Kidney (tissue), 14 donors: Measurements from ENCODE around the gene ABCC9. TPM values are rescaled to one million over a fixed set of nuclear protein-coding genes. Genes with fewer than 3 reads are reported as not detected.
A peak's percentile ranks its signal among the peaks of the same experiment; 100 is the strongest.

Source experiments
- DNase-seq, 5 donors: peaks; one replicate each; pipeline ENCODE4 v3.0.0-alpha.2; 2013 to 2020
- FAIRE-seq: peaks from 2 replicates; lab custom pipeline; 2012; peaks lifted over from hg19 to GRCh38; lab: Jason Lieb, UNC
- H3K27ac ChIP-seq, 2 donors: one replicate each; pipeline ENCODE4 v1.7.0; 2013; ENCODE audit warnings: low read depth in 2 of 2, low read length in 2 of 2, inconsistent platforms in 1 of 2
- H3K27me3 ChIP-seq: one replicate; pipeline ENCODE4 v1.7.1; 2013; ENCODE audit warnings: low read length, inconsistent platforms; ENCODE audit not compliant: control insufficient read depth, insufficient read depth
- H3K36me3 ChIP-seq, 3 donors: one replicate each; pipeline versions ENCODE4 v1.7.0 to v1.7.1; 2013; ENCODE audit warnings: low read length in 3 of 3, control low read depth in 1 of 3, inconsistent platforms in 1 of 3; ENCODE audit not compliant: insufficient read depth in 3 of 3, control insufficient read depth in 2 of 3
- H3K4me1 ChIP-seq, 3 donors: one replicate each; pipeline versions ENCODE4 v1.7.0 to v1.7.1; 2013; ENCODE audit warnings: low read length in 3 of 3, inconsistent platforms in 1 of 3, low read depth in 1 of 3; ENCODE audit not compliant: control insufficient read depth in 2 of 3, insufficient read depth in 2 of 3
- H3K4me3 ChIP-seq, 3 donors: one replicate each; pipeline versions ENCODE4 v1.7.0 to v1.8.1; 2013; ENCODE audit warnings: low read length in 3 of 3, control low read depth in 1 of 3, inconsistent platforms in 1 of 3
- H3K9ac ChIP-seq, 3 donors: one replicate each; pipeline versions ENCODE4 v1.7.0 to v1.7.1; 2013; ENCODE audit warnings: low read length in 3 of 3, control low read depth in 1 of 3, inconsistent platforms in 1 of 3
- H3K9me3 ChIP-seq, 3 donors: one replicate each; pipeline versions ENCODE4 v1.7.0 to v1.7.1; 2013; ENCODE audit warnings: low read length in 3 of 3, control low read depth in 1 of 3, inconsistent platforms in 1 of 3; ENCODE audit not compliant: control insufficient read depth in 2 of 3, insufficient read depth in 1 of 3
- CTCF ChIP-seq: IDR thresholded peaks from 3 replicates; pipeline ENCODE4 v1.5.1; 2012; ENCODE audit warnings: mild to moderate bottlenecking, moderate library complexity, borderline replicate concordance; ENCODE audit not compliant: insufficient read depth; ENCODE audit errors: extremely low read depth
- intact Hi-C: fragments of 100-400 bp; cut with DNase I; formaldehyde crosslinking; loops from one replicate; pipeline ENCODE4 v1.11.1; 2022
- polyA plus RNA-seq: library from polyadenylated mRNA; stranded (reverse); fragments of 350-450 nt; fragmentation: Illumina TruSeq; extraction: RNeasy Lipid Tissue Mini Kit (QIAGEN cat#74804); gene quantifications from one replicate; pipeline ENCODE4 v1.2.3, GENCODE V29; 2014; ENCODE audit warnings: low read depth, low replicate concordance; ENCODE audit not compliant: insufficient read depth
- total RNA-seq: library from RNA; stranded (reverse); fragmentation: NEBNext Ultra II Directional; extraction: Animal tissue kit (Norgen Biotek cat#: 25700); gene quantifications from one replicate; pipeline ENCODE4 v1.2.1, GENCODE V29; 2021
- donor health status: control.
- donor health status: control.
- donor health status: control.
- donor health status: control.
- donor health status: control.
- donor health status: DM: yes; HTN: yes; CAD: no.
- donor health status: Normal renal cell carcinoma (clear cell type).

ABCC9 gene
- total and polyA plus RNA-seq, 2 donors from 2014 or later = 1.8 to 21.3 TPM

DNA sequence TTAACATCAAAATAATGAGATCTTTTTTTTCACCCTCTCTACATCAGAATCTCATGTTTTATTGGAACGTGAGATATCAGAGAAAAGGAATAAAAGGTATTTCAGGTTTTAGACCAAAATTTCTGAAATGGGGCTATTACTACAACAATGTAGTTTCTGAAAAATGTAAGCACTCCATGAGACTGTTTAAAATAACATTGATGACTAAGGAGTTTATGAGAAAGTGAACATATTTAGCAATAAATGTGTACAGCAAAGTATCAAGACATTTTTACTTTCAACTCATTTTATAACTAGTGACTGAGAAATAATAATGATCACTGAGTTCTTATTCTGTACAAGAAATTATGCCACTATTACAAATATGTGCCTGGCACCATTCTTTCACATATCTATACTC is 39.3 kb upstream of the ABCC9 start:
- no peak for TF ChIP-seq CTCF
- intact Hi-C loops = no loop called here
- no peak overlapping the region for H3K27ac ChIP-seq
- H3K36me3 ChIP-seq = no peaks in the 10 kb centered on the region
- no peak overlapping the region for H3K4me3 ChIP-seq
- H3K9me3 ChIP-seq = no peaks in the 10 kb centered on the region
- H3K9ac ChIP-seq = no peak overlapping the region
- FAIRE-seq (no peak), DNase-seq (no peak)
- H3K27me3 ChIP-seq = no peaks in the 10 kb centered on the region
- no peaks in the 10 kb centered on the region for H3K4me1 ChIP-seq

DNA sequence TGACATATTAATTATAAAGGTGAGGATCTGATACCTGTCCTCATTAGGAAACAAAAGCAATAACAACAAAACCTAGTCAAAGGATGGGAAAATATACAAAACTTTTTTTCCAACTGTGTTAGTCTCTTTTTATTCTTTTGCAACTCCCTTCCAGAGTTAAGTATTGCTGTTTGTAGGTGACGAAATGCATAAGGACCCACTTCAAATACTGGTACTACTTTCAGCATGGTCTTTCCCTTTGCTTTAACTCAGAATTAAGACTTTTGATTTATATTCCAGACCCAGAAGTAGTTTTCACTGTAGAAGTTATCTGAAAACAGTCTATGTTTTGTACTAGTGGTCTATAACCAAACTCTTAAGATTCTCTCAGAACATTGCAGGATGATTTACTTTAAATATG is 34.1 kb upstream of the ABCC9 start:
- Histone ChIP-seq H3K36me3 (no peaks in the 10 kb centered on the region), H3K4me1 (no peaks in the 10 kb centered on the region), H3K9ac (no peak overlapping the region), H3K4me3 (no peak overlapping the region), H3K27ac (no peak overlapping the region), H3K27me3 (no peaks in the 10 kb centered on the region), H3K9me3 (no peaks in the 10 kb centered on the region)
- DNase-seq = no peak
- intact Hi-C loops = no loop called here
- no peak for FAIRE-seq
- no peak for TF ChIP-seq CTCF

DNA sequence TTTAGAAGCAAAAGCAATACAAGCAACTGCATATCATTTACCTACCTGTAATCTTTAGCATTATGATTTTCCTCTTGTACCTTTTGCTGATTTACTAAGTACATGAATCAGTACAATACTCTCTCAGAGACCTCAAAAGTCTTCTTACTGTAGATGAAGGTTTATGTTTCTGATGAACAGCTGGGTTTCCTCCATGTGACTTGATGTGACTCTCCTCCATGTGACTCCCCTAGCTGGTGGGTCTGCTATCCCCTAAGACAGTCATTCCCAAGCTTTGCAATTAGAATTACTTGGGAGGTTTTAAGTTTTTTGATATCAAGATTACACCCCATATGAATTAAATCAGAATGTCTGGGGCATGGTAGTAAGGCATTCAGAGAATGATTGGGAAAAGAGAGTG is 32.0 kb upstream of the ABCC9 start:
- H3K27ac ChIP-seq = no peak overlapping the region
- intact Hi-C loops = no loop called here
- DNase-seq (peak in 2 of 5 donors; percentile 56 to 65), FAIRE-seq (no peak)
- no peak overlapping the region for H3K9ac ChIP-seq
- H3K36me3 ChIP-seq = no peaks in the 10 kb centered on the region
- H3K9me3 ChIP-seq = no peaks in the 10 kb centered on the region
- no peaks in the 10 kb centered on the region for H3K4me1 ChIP-seq
- no peaks in the 10 kb centered on the region for H3K27me3 ChIP-seq
- TF ChIP-seq CTCF = no peak
- no peak overlapping the region for H3K4me3 ChIP-seq

GRCh38 chr12:21972055-21972454 is 30.8 kb upstream of the ABCC9 start:
- FAIRE-seq (no peak), DNase-seq (no peak)
- H3K27me3 ChIP-seq = no peaks in the 10 kb centered on the region
- no peak overlapping the region for H3K9ac ChIP-seq
- H3K27ac ChIP-seq = no peak overlapping the region
- no peaks in the 10 kb centered on the region for H3K9me3 ChIP-seq
- intact Hi-C loops = no loop called here
- no peak for TF ChIP-seq CTCF
- no peak overlapping the region for H3K4me3 ChIP-seq
- H3K4me1 ChIP-seq = no peaks in the 10 kb centered on the region
- no peaks in the 10 kb centered on the region for H3K36me3 ChIP-seq
